K562 (cell line): ENCODE results near the gene STPG4. TPM values are rescaled to one million over a fixed set of nuclear protein-coding genes. Genes with fewer than 3 reads are reported as not detected.

ENCODE experiments used
- ATAC-seq: fragments of 200-7000 bp; cut with Tn5 transposase; 3 replicates; pipeline ENCODE4 v1.9.1; 2020; ENCODE audit warnings: moderate library complexity
- BruUV-seq: library from RNA; stranded (reverse); fragments of 400-500 nt; replicated peaks from 2 replicates; lab custom pipeline; 2021; lab: Mats Ljungman, UMichigan
- CTCF ChIA-PET: fragments of 300-600 bp; formaldehyde crosslinking; extraction: SDS; loops from one replicate; lab custom pipeline; 2021; ENCODE audit warnings: low intra/inter-chr PET ratio; lab: Yijun Ruan, JAX
- POLR2A ChIA-PET: fragments of 300-600, 350-650 bp; sonication (Branson Sonifier 250); formaldehyde crosslinking; extraction: SDS; loops from one replicate; lab custom pipeline; 2021; ENCODE audit warnings: antibody characterized with exemption, inconsistent platforms; lab: Yijun Ruan, JAX
- DNase-seq, 4 experiments: peaks; one replicate each; pipeline versions ENCODE4 v3.0.0 to v3.0.0-alpha.2; 2011 to 2018; ENCODE audit warnings: low spot score in 3 of 4, mixed read lengths in 3 of 4; ENCODE audit errors: extremely low read depth in 1 of 4
- FAIRE-seq: peaks from 2 replicates; lab custom pipeline; 2011; peaks lifted over from hg19 to GRCh38; lab: Jason Lieb, UNC
- H2AFZ ChIP-seq: 2 replicates; pipeline ENCODE4 v1.6.0; 2011; ENCODE audit warnings: low read depth, low read length, control low read depth, inconsistent platforms
- H3K27ac ChIP-seq: fragments of 200-600 bp; 3 replicates; pipeline ENCODE4 v1.8.0; 2011; ENCODE audit warnings: low read depth, mild to moderate bottlenecking, control low read depth, inconsistent platforms, low read length, moderate library complexity, mixed read lengths; ENCODE audit errors: extremely low read depth
- H3K27me3 ChIP-seq, 2 experiments: fragments of 300-600 bp in 1 of 2; 2 replicates in 1 of 2; 3 replicates in 1 of 2; pipeline versions ENCODE4 v1.6.0 to v1.8.0; 2011; ENCODE audit warnings: inconsistent platforms in 2 of 2, low read length in 2 of 2, mild to moderate bottlenecking in 1 of 2, mixed read lengths in 1 of 2, moderate library complexity in 1 of 2; ENCODE audit not compliant: control insufficient read depth in 2 of 2, insufficient read depth in 2 of 2
- H3K36me3 ChIP-seq: fragments of 300-600 bp; 3 replicates; pipeline ENCODE4 v1.8.0; 2011; ENCODE audit warnings: mild to moderate bottlenecking, low read length, inconsistent platforms; ENCODE audit not compliant: control insufficient read depth, insufficient read depth
- H3K4me1 ChIP-seq, 2 experiments: fragments of 200-600 bp in 1 of 2; replicated peaks in 1 of 2; 2 replicates in 1 of 2; 3 replicates in 1 of 2; pipeline versions ENCODE4 v1.5.1 to v1.8.0; 2011; ENCODE audit warnings: inconsistent platforms in 2 of 2, low read length in 2 of 2, mild to moderate bottlenecking in 1 of 2, mixed read lengths in 1 of 2, moderate library complexity in 1 of 2; ENCODE audit not compliant: control insufficient read depth in 2 of 2, insufficient read depth in 2 of 2
- H3K4me2 ChIP-seq: 2 replicates; pipeline ENCODE4 v1.6.1; 2011; ENCODE audit warnings: low read length, control low read depth, inconsistent platforms, mixed read lengths; ENCODE audit not compliant: insufficient read depth
- H3K4me3 ChIP-seq: fragments of 200-600 bp; sonication (generic), shearing (Covaris generic); 2 replicates; pipeline ENCODE4 v1.5.1; 2016; ENCODE audit warnings: control low read depth, inconsistent platforms
- H3K79me2 ChIP-seq: fragments of 200-600 bp; 3 replicates; pipeline ENCODE4 v1.8.0; 2011; ENCODE audit warnings: low read length, inconsistent platforms; ENCODE audit not compliant: control insufficient read depth, insufficient read depth
- H3K9ac ChIP-seq, 2 experiments: 2 replicates each; pipeline versions ENCODE4 v1.6.0 to v1.6.1; 2011; ENCODE audit warnings: low read depth in 2 of 2, low read length in 2 of 2, control low read depth in 1 of 2, inconsistent platforms in 1 of 2, mild to moderate bottlenecking in 1 of 2, mixed read lengths in 1 of 2; ENCODE audit not compliant: insufficient read depth in 1 of 2
- H3K9me1 ChIP-seq: one replicate; pipeline ENCODE4 v1.6.0; 2011; ENCODE audit warnings: inconsistent platforms, mild to moderate bottlenecking, low read length, moderate library complexity; ENCODE audit not compliant: control insufficient read depth, insufficient read depth
- H3K9me3 ChIP-seq: replicated peaks from 2 replicates; pipeline ENCODE4 v1.5.1; 2011; ENCODE audit warnings: low read depth, low read length, inconsistent platforms; ENCODE audit not compliant: control insufficient read depth, insufficient read depth
- H4K20me1 ChIP-seq: replicated peaks from 2 replicates; pipeline ENCODE4 v1.6.1; 2011; ENCODE audit warnings: low read length, inconsistent platforms, mixed read lengths; ENCODE audit not compliant: control insufficient read depth, insufficient read depth
- E2F6 ChIP-seq, 2 experiments: IDR thresholded peaks; 2 replicates each; pipeline ENCODE4 v1.6.1; 2011; ENCODE audit warnings: borderline replicate concordance in 1 of 2, control low read depth in 1 of 2, low read depth in 1 of 2, low read length in 1 of 2, mild to moderate bottlenecking in 1 of 2, mixed read lengths in 1 of 2, moderate library complexity in 1 of 2; ENCODE audit not compliant: insufficient read depth in 1 of 2, insufficient read length in 1 of 2, poor library complexity in 1 of 2, severe bottlenecking in 1 of 2; ENCODE audit errors: extremely low read depth in 1 of 2
- HEY1 ChIP-seq: fragments of 250-450 bp; sonication (Bioruptor Pico); IDR thresholded peaks from 2 replicates; pipeline ENCODE4 v1.5.0; 2020; ENCODE audit warnings: mild to moderate bottlenecking, moderate library complexity, borderline replicate concordance
- MTF1 ChIP-seq: fragments of 250-450 bp; sonication (Bioruptor Pico); IDR thresholded peaks from 2 replicates; pipeline ENCODE4 v1.9.0; 2021; ENCODE audit warnings: moderate library complexity, mild to moderate bottlenecking, inconsistent platforms, borderline replicate concordance
- NR2C2 ChIP-seq, 2 experiments: fragments of 200-800 bp in 1 of 2; sonication (Bioruptor generic) in 1 of 2; sonication (generic) in 1 of 2; formaldehyde crosslinking in 1 of 2; IDR thresholded peaks; 2 replicates each; pipeline versions ENCODE4 v1.6.1 to v1.8.0; 2016 to 2022; ENCODE audit warnings: mild to moderate bottlenecking in 1 of 2, missing compliant biosample characterization in 1 of 2, missing genetic modification characterization in 1 of 2, missing genetic modification reagents in 1 of 2
- SMARCE1 ChIP-seq: fragments of 450-650 bp; IDR thresholded peaks from 2 replicates; pipeline ENCODE4 v1.7.1; 2016; ENCODE audit warnings: mild to moderate bottlenecking
- ZKSCAN8 ChIP-seq: fragments of 200-800 bp; sonication (Bioruptor generic); IDR thresholded peaks from 2 replicates; pipeline ENCODE4 v1.6.1; 2016; ENCODE audit warnings: missing genetic modification characterization, missing compliant biosample characterization
- ZNF584 ChIP-seq: fragments of 200-800 bp; sonication (Bioruptor generic); IDR thresholded peaks from 2 replicates; pipeline ENCODE4 v1.6.1; 2016; ENCODE audit warnings: low read depth, mild to moderate bottlenecking, missing genetic modification characterization, missing compliant biosample characterization
- ZNF639 ChIP-seq, 2 experiments: fragments of 200-800 bp in 1 of 2; sonication (Bioruptor generic) in 1 of 2; sonication (generic) in 1 of 2; formaldehyde crosslinking in 1 of 2; IDR thresholded peaks in 1 of 2; conservative IDR thresholded peaks in 1 of 2; 2 replicates each; pipeline versions ENCODE4 v1.5.0 to v1.6.1; 2016 to 2020; ENCODE audit warnings: missing compliant biosample characterization in 1 of 2, missing genetic modification characterization in 1 of 2, missing genetic modification reagents in 1 of 2
- WGBS: fragments of 100-300 bp; shearing (Covaris generic); methylation state at CpG from one replicate; pipeline ENCODE4 v1.1.6; 2016; ENCODE audit warnings: low coverage, mixed read lengths; ENCODE audit not compliant: insufficient coverage; ENCODE audit errors: missing lambda C conversion rate; 5-methylcytosine and 5-hydroxymethylcytosine counted together
- in situ Hi-C: fragments of 300-500 bp; cut with MboI; formaldehyde crosslinking; loops from 4 replicates; pipeline ENCODE4 v1.15.0; 2018; ENCODE audit warnings: inconsistent platforms, mixed read lengths
- intact Hi-C: fragments of 100-400 bp; cut with micrococcal nuclease; formaldehyde crosslinking; loops from 2 replicates; pipeline ENCODE4 v1.14.2; 2022
- polyA plus RNA-seq, 8 experiments: library from polyadenylated mRNA; depleted of rRNA in 4 of 8; stranded (reverse) in 5 of 8; unstranded in 3 of 8; fragments of >200 nt; fragmentation: Nextera tagmentation in 2 of 8; fragmentation: Illumina TruSeq in 1 of 8; extraction: Ambion mirVana in 2 of 8; extraction: Trizol in 1 of 8; gene quantifications; 2 replicates each; pipeline versions ENCODE4 v1.2.1 to v1.2.3, GENCODE V29; 2011 to 2014; ENCODE audit warnings: inconsistent platforms in 1 of 8, missing spikeins in 1 of 8
- total RNA-seq, 7 experiments: library from RNA; depleted of rRNA in 6 of 7; stranded (reverse); fragments of >200 nt in 6 of 7; fragmentation: Illumina TruSeq in 2 of 7; extraction: Trizol in 2 of 7; gene quantifications; 2 replicates each; pipeline versions ENCODE4 v1.2.1 to v1.2.3, GENCODE V29; 2011 to 2021; ENCODE audit warnings: low replicate concordance in 1 of 7
- TF ChIP-seq, protein P1 (sequence below): fragments of 250-450 bp; sonication (Bioruptor Pico); IDR thresholded peaks from 2 replicates; pipeline ENCODE4 v1.8.0; 2021; ENCODE audit warnings: borderline replicate concordance, mild to moderate bottlenecking, moderate library complexity; ENCODE audit not compliant: poor library complexity, severe bottlenecking
- TF ChIP-seq, protein P2 (sequence below): fragments of 250-450 bp; sonication (Bioruptor Pico); IDR thresholded peaks from 2 replicates; pipeline ENCODE4 v1.4.0; 2020
- TF ChIP-seq, protein P3 (sequence below): fragments of 250-450 bp; sonication (Bioruptor Pico); IDR thresholded peaks from 2 replicates; pipeline ENCODE4 v1.9.0; 2021; ENCODE audit warnings: mild to moderate bottlenecking, inconsistent platforms

Gene STPG4
- total and polyA plus RNA-seq, 9 of the 15 experiments (the other 6 are each of a cell fraction or from before 2014, with no cell fraction given) = 0.10 to 0.68 (median 0.22) TPM; not detected in 6

GRCh38 chr2:47129191-47129706, 25.9 kb downstream of the STPG4 start:
- WGBS = 11% methylated on average over 8 of the region's 8 CpGs
- in situ Hi-C loops = no loop called here
- DNase-seq = no peak
- FAIRE-seq = no peak
- Histone ChIP-seq H3K9me3 (no peaks in the 10 kb centered on the region; the same call in 1 of the 2 replicates), H3K9me1 (no peaks in the 10 kb centered on the region), H3K9ac (0 out of 4 replicates have a peak overlapping the region, but pooled peaks of 1 of the 2 experiments have one; percentile 39), H3K36me3 (no peaks in the 10 kb centered on the region), H3K4me1 (no peaks in the 10 kb centered on the region), H3K4me2 (no peak overlapping the region), H3K27me3 (peaks cover 14 to 22% of the 10 kb centered on the region in 2 experiments; a peak in 4 of 5 replicates), H4K20me1 (no peaks in the 10 kb centered on the region), H2AFZ (0 out of 2 replicates have a peak overlapping the region, but pooled peaks have one; percentile 12), H3K27ac (no peak overlapping the region), H3K4me3 (no peak overlapping the region), H3K79me2 (no peaks in the 10 kb centered on the region)
- ATAC-seq = peak; percentile 51
- intact Hi-C loops = loop anchor here (2.0 kb wide), 1 partner anchor 194 kb away; no protein-coding TSS in a partner anchor
- ChIA-PET CTCF (no interaction called here), POLR2A (interaction anchor here (0.6 kb wide), 1 partner anchor 852 kb away, joined by 3 read pairs; no protein-coding TSS in a partner anchor)
- no TSS peak for BruUV-seq
- TF ChIP-seq ZNF639 (CRISPR knock-in tag; conservative IDR thresholded peaks at IDR 0.05 in 1 of 2, IDR thresholded peaks at IDR 0.05 in 1 of 2) = no peak
- TF ChIP-seq, protein P1, sequence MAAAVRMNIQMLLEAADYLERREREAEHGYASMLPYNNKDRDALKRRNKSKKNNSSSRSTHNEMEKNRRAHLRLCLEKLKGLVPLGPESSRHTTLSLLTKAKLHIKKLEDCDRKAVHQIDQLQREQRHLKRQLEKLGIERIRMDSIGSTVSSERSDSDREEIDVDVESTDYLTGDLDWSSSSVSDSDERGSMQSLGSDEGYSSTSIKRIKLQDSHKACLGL (CRISPR knock-in tag) = no peak
- no peak for TF ChIP-seq SMARCE1
- TF ChIP-seq, protein P2, sequence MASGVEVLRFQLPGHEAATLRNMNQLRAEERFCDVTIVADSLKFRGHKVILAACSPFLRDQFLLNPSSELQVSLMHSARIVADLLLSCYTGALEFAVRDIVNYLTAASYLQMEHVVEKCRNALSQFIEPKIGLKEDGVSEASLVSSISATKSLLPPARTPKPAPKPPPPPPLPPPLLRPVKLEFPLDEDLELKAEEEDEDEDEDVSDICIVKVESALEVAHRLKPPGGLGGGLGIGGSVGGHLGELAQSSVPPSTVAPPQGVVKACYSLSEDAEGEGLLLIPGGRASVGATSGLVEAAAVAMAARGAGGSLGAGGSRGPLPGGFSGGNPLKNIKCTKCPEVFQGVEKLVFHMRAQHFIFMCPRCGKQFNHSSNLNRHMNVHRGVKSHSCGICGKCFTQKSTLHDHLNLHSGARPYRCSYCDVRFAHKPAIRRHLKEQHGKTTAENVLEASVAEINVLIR = no peak
- TF ChIP-seq MTF1 (CRISPR knock-in tag) = no peak
- TF ChIP-seq, protein P3, sequence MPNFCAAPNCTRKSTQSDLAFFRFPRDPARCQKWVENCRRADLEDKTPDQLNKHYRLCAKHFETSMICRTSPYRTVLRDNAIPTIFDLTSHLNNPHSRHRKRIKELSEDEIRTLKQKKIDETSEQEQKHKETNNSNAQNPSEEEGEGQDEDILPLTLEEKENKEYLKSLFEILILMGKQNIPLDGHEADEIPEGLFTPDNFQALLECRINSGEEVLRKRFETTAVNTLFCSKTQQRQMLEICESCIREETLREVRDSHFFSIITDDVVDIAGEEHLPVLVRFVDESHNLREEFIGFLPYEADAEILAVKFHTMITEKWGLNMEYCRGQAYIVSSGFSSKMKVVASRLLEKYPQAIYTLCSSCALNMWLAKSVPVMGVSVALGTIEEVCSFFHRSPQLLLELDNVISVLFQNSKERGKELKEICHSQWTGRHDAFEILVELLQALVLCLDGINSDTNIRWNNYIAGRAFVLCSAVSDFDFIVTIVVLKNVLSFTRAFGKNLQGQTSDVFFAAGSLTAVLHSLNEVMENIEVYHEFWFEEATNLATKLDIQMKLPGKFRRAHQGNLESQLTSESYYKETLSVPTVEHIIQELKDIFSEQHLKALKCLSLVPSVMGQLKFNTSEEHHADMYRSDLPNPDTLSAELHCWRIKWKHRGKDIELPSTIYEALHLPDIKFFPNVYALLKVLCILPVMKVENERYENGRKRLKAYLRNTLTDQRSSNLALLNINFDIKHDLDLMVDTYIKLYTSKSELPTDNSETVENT (CRISPR knock-in tag) = no peak
- TF ChIP-seq E2F6 (IDR thresholded peaks at IDR 0.05; ENCODE audit: borderline replicate concordance in 1 of 2, extremely low read depth in 1 of 2, insufficient read depth in 1 of 2, insufficient read length in 1 of 2, low read depth in 1 of 2, low read length in 1 of 2, poor library complexity in 1 of 2, severe bottlenecking in 1 of 2) = no peak
- no peak for TF ChIP-seq ZKSCAN8 (CRISPR knock-in tag)
- TF ChIP-seq HEY1 (CRISPR knock-in tag) = no peak
- TF ChIP-seq ZNF584 (CRISPR knock-in tag) = no peak
- TF ChIP-seq NR2C2 (CRISPR knock-in tag; IDR thresholded peaks at IDR 0.05) = no peak
- TF ChIP-seq NR2C2 (tag; IDR thresholded peaks at IDR 0.05) = no peak
